ENCODE measurements around the gene TMEM150B.

- no peak for TF ChIP-seq TAF1 (IDR thresholded peaks at IDR 0.05; ENCODE audit: borderline replicate concordance, low read depth, low read length)
- no peak for TF ChIP-seq POLR2AphosphoS5 (IDR thresholded peaks at IDR 0.05; ENCODE audit: low read depth, low read length)
- TF ChIP-seq POLR2A (IDR thresholded peaks at IDR 0.05; ENCODE audit: low read depth, low read length): no peak
These were observed 8.5 kb downstream of the TMEM150B start for GRCh38 chr19:55316646-55317045.
